ENCODE measurements around the gene SRP72. TPM values are rescaled to one million over a fixed set of nuclear protein-coding genes. Genes with fewer than 3 reads are reported as not detected.

The SRP72 gene
- total and polyA plus RNA-seq, 2 donors (not counting 3 experiments of a cell fraction or from before 2014, with no cell fraction given) = 65.7 to 132 TPM

DNA sequence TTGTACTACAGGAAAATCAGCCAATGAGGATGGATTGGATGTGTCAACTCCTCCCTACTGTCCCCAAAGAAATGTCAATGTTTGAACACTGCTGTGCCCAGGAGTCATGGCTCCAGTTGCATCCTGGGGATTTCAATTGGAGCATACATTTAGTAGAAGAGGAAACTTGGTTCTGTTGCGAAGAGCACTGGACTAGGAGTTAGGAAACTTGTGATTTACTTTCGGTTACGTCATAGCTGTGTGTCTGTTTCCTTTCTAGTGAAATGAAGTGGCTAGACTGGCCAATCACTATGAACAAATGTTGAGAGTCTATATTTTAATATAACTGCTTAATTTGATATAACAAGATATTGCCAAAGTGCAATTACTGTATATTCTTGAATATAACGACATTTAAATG lies 73.4 kb downstream of the SRP72 start:
- H3K4me3 ChIP-seq (replicated peaks in 1 of 3; ENCODE audit: insufficient read depth in 1 of 3, low read depth in 1 of 3, low read length in 3 of 3) = no peak overlapping the region
- BruUV-seq (replicated peaks) = no TSS peak
- H3K79me2 ChIP-seq (ENCODE audit: control insufficient read depth, insufficient read depth, low read length) = no peaks in the 10 kb centered on the region
- no peak for DNase-seq (ENCODE audit: low read depth, low spot score)
- H3K27me3 ChIP-seq (ENCODE audit: control insufficient read depth in 2 of 2, insufficient read depth in 2 of 2, low read length in 2 of 2) = peaks cover 6 to 8% of the 10 kb centered on the region in 2 experiments
- H3K27ac ChIP-seq (ENCODE audit: insufficient read depth, low read depth, low read length) = no peak overlapping the region
- no peak overlapping the region for H2AFZ ChIP-seq (ENCODE audit: low read depth, low read length)
- no peaks in the 10 kb centered on the region for H3K9me1 ChIP-seq (replicated peaks; ENCODE audit: control insufficient read depth, extremely low read depth, insufficient read depth, low read length)
- intact Hi-C loops (cut with micrococcal nuclease) = loop anchor here (5.0 to 10.0 kb wide), 3 partner anchors 104 to 596 kb away; partner anchors contain the start of genes CEP135, PAICS and PPAT
- CTCF ChIA-PET = no interaction called here
- no peaks in the 10 kb centered on the region for H3K9me3 ChIP-seq (replicated peaks; ENCODE audit: control insufficient read depth, insufficient read depth, low read length)
- H4K20me1 ChIP-seq (replicated peaks; ENCODE audit: control insufficient read depth, extremely low read depth, insufficient read depth, low read length) = no peaks in the 10 kb centered on the region
- H3K4me2 ChIP-seq (ENCODE audit: insufficient read depth, low read length) = no peak overlapping the region
- peak; percentile 8 for FAIRE-seq
- POLR2A ChIA-PET = no interaction called here
- peaks cover 3% of the 10 kb centered on the region for H3K4me1 ChIP-seq (ENCODE audit: control insufficient read depth, extremely low read depth, insufficient read depth, low read length)
- dilution Hi-C loops (cut with MboI; ENCODE audit: extremely low pct_ligation_motif_present, low sequenced_read_pairs) = no loop called here
- H3K9ac ChIP-seq (replicated peaks; ENCODE audit: extremely low read depth, insufficient read depth, low read length) = no peak overlapping the region
- no peaks in the 10 kb centered on the region for H3K36me3 ChIP-seq (ENCODE audit: control insufficient read depth in 2 of 2, extremely low read depth in 1 of 2, insufficient read depth in 2 of 2, low read length in 2 of 2)
- TF ChIP-seq EZH2 (IDR thresholded peaks at IDR 0.05; ENCODE audit: borderline replicate concordance, low read depth, low read length, severe bottlenecking) (no peak), GATA2 (IDR thresholded peaks at IDR 0.05; ENCODE audit: insufficient read depth, insufficient read length, low read depth, low read length) (no peak), POLR2A (IDR thresholded peaks at IDR 0.05; ENCODE audit: low read depth, low read length) (no peak), MYC (IDR thresholded peaks at IDR 0.05; ENCODE audit: low read depth, low read length) (no peak), MAX (IDR thresholded peaks at IDR 0.05; ENCODE audit: insufficient read depth, insufficient read length) (no peak), FOS (IDR thresholded peaks at IDR 0.05; ENCODE audit: borderline replicate concordance, insufficient read depth, low read length) (no peak)
- TF ChIP-seq, protein P1, sequence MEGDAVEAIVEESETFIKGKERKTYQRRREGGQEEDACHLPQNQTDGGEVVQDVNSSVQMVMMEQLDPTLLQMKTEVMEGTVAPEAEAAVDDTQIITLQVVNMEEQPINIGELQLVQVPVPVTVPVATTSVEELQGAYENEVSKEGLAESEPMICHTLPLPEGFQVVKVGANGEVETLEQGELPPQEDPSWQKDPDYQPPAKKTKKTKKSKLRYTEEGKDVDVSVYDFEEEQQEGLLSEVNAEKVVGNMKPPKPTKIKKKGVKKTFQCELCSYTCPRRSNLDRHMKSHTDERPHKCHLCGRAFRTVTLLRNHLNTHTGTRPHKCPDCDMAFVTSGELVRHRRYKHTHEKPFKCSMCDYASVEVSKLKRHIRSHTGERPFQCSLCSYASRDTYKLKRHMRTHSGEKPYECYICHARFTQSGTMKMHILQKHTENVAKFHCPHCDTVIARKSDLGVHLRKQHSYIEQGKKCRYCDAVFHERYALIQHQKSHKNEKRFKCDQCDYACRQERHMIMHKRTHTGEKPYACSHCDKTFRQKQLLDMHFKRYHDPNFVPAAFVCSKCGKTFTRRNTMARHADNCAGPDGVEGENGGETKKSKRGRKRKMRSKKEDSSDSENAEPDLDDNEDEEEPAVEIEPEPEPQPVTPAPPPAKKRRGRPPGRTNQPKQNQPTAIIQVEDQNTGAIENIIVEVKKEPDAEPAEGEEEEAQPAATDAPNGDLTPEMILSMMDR (IDR thresholded peaks at IDR 0.05; ENCODE audit: extremely low read depth in 1 of 2, insufficient read depth in 1 of 2, low read depth in 1 of 2, low read length in 2 of 2) = no peak

All from endothelial cell of umbilical vein (primary cell).